Stimulated activated CD8-positive, alpha-beta memory T cell treated with anti-CD3 and anti-CD28 coated beads, Interleukin-2, amount 100 ng/mL, for 48 hours (primary cell): ENCODE results near the gene ELL2.
"Not testable (repeated sequence)": the region's sequence is repeated elsewhere in the genome, so short reads cannot be mapped to it uniquely, and the experiment has no call there.

Experiments used
- DNase-seq, 2 donors: peaks; one replicate each; pipeline ENCODE4 v3.0.0-alpha.2; 2020; ENCODE audit warnings: low read depth in 2 of 2

Gene ELL2

GRCh38 chr5:95838001-95838520 lies 123.6 kb downstream of the ELL2 start:
- DNase-seq = no peak

- no peak for DNase-seq
These were observed 124.2 kb downstream of the ELL2 start for GRCh38 chr5:95837492-95837891.

DNA sequence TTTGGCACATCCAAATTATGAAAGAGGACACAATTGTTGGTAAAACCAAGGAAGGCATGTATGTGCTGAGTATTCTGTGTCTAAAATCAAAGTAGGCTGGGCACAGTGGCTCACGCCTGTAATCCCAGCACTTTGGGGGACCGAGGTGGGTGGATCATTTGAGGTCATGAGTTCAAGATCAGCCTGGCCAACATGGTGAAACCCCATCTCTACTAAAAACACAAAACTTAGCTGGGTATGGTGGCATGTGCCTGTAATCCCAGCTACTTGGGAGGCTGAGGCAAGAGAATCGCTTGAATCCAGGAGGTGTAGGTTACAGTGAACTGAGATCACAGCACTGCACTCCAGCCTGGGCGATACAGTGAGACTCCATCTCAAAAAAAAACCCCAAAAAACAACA lies 124.7 kb downstream of the ELL2 start:
- not testable (repeated sequence) for DNase-seq

- no peak for DNase-seq
These were observed 125.1 kb downstream of the ELL2 start for GRCh38 chr5:95836544-95836943.

DNA sequence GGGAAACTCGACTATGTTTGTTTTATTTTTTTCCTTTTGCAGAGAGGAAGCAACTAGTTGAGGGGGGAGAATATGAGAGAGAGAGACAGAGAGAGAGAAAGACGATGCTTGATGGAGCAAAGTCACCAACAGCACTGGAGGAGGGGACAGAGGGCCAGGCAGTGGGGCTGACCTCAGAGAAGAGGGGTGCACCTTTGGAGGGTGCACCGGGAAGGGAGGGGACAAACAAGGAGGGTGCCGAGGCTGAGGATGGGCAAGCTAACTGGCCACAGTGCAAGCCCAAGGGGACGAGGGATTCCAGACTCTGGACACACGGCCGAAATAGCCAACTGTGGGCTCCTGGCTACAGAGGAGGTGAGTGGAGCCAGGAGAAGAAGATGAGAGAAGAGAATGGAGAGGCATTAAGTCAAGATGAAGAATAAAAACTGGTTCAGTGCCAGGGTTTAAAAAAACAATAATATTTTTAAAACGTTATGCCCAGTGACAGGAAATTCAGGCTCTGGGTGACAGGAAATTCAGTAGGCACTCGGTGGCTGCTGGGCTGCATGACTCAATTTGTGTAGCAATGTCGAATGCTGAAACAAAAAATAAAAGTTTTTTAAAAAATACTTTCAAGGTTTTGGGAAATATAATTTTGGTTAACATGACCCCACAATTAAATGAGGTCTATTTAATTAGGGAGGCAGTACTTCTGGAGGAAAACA lies 125.8 kb downstream of the ELL2 start:
- DNase-seq = no peak
